HG03095 (cell line): ENCODE results near the gene CDC42BPG.

Experiments used
- ATAC-seq: cut with Tn5 transposase; IDR thresholded peaks from one replicate; pipeline ENCODE4 v1.9.1; 2021; ENCODE audit warnings: moderate library complexity; ENCODE audit not compliant: unreplicated experiment

Gene CDC42BPG

GRCh38 chr11:64792482-64792881 is 52.0 kb downstream of the CDC42BPG start:
- no peak for ATAC-seq

- no peak for ATAC-seq
Observed at GRCh38 chr11:64791781-64792291, 52.6 kb downstream of the CDC42BPG start.

GRCh38 chr11:64790205-64791095 is 54.0 kb downstream of the CDC42BPG start:
- no peak for ATAC-seq

- no peak for ATAC-seq
Observed at GRCh38 chr11:64789331-64790204, 54.9 kb downstream of the CDC42BPG start.

- no peak for ATAC-seq
Observed at GRCh38 chr11:64788321-64789215, 55.9 kb downstream of the CDC42BPG start.

- no peak for ATAC-seq
Observed at GRCh38 chr11:64787526-64788320, 56.7 kb downstream of the CDC42BPG start.

- no peak for ATAC-seq
Observed at GRCh38 chr11:64786308-64786707, 58.1 kb downstream of the CDC42BPG start.

GRCh38 chr11:64784813-64785581 is 59.5 kb downstream of the CDC42BPG start:
- ATAC-seq, result no peak

- ATAC-seq, result peak; percentile 73
Observed at GRCh38 chr11:64778473-64779298, 65.8 kb downstream of the CDC42BPG start, which contains the start of gene SF1. Gene SF1, minus strand, starts transcription at chr11:64778542. Its CDS starts 150 bp downstream, at chr11:64778392.

- ATAC-seq, result peak; percentile 14
Observed at GRCh38 chr11:64778223-64778472, 66.3 kb downstream of the CDC42BPG start.

GRCh38 chr11:64777449-64778222 is 66.8 kb downstream of the CDC42BPG start:
- no peak for ATAC-seq

GRCh38 chr11:64776875-64777274 is 67.6 kb downstream of the CDC42BPG start:
- no peak for ATAC-seq

GRCh38 chr11:64776425-64776824 is 68.0 kb downstream of the CDC42BPG start:
- ATAC-seq, result no peak

GRCh38 chr11:64774144-64774543 is 70.3 kb downstream of the CDC42BPG start:
- ATAC-seq, result no peak
